ENCODE data around the gene FBLIM1. TPM values are rescaled to one million over a fixed set of nuclear protein-coding genes. Genes with fewer than 3 reads are reported as not detected.

FBLIM1 gene
- total and polyA plus RNA-seq, 9 donors, result 39.0 to 160 (median 67.6) TPM

- peaks cover 5% of the 10 kb centered on the region for H3K4me1 ChIP-seq (ENCODE audit: insufficient read depth)
- H3K4me3 ChIP-seq, result no peak overlapping the region
- intact Hi-C loops (cut with DNase I), result loop anchor here in 3 of 4 donors (10.0 kb wide), 2 partner anchors 138 to 408 kb away; no protein-coding TSS in a partner anchor
- 78 to 86% (median 85%) methylated on average over 11 of the region's 11 CpGs for WGBS, 3 donors
- no peaks in the 10 kb centered on the region for H3K27me3 ChIP-seq
- no peaks in the 10 kb centered on the region for H3K36me3 ChIP-seq
- no peak for TF ChIP-seq POLR2A (IDR thresholded peaks at IDR 0.05)
- H3K9me3 ChIP-seq, result no peaks in the 10 kb centered on the region
- DNase-seq, result no peak
- no peak overlapping the region for H3K27ac ChIP-seq
Observed at GRCh38 chr1:15733218-15733725, 25.3 kb upstream of the FBLIM1 start.

DNA sequence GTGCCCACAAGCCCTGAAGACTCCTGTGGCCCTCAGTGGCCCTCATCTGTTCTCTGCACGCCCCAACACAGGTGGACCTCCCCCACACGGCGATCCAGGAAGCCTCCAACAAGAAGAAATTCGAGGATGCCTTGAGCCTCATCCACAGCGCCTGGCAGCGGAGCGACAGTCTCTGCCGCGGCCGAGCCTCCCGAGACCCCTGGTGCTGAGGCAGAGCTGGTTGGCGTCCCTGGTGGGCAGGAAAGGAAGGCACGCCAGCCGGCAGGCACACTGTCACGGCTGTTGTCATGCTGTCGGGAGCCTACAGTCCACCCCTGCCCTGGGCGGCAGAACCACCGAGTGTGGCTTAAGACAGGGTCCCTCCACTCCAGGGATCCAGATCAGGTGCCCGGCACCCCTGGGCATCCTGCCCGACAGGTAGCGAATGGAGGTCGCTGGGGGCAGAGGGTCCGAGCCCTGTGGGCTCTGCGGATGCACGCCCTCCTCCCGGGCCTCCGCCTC, 24.8 kb upstream of the FBLIM1 start:
- Histone ChIP-seq H3K4me3 (no peak overlapping the region), H3K4me1 (ENCODE audit: insufficient read depth) (peaks cover 5% of the 10 kb centered on the region), H3K9me3 (no peaks in the 10 kb centered on the region), H3K27me3 (no peaks in the 10 kb centered on the region), H3K36me3 (no peaks in the 10 kb centered on the region), H3K27ac (no peak overlapping the region)
- no peak for TF ChIP-seq POLR2A (IDR thresholded peaks at IDR 0.05)
- WGBS, 3 donors, result 87 to 89% (median 89%) methylated on average over 27 of the region's 27 CpGs
- no peak for DNase-seq
- intact Hi-C loops (cut with DNase I), result loop anchor here in 3 of 4 donors (10.0 kb wide), 2 partner anchors 139 to 409 kb away; no protein-coding TSS in a partner anchor

- TF ChIP-seq, protein P1, sequence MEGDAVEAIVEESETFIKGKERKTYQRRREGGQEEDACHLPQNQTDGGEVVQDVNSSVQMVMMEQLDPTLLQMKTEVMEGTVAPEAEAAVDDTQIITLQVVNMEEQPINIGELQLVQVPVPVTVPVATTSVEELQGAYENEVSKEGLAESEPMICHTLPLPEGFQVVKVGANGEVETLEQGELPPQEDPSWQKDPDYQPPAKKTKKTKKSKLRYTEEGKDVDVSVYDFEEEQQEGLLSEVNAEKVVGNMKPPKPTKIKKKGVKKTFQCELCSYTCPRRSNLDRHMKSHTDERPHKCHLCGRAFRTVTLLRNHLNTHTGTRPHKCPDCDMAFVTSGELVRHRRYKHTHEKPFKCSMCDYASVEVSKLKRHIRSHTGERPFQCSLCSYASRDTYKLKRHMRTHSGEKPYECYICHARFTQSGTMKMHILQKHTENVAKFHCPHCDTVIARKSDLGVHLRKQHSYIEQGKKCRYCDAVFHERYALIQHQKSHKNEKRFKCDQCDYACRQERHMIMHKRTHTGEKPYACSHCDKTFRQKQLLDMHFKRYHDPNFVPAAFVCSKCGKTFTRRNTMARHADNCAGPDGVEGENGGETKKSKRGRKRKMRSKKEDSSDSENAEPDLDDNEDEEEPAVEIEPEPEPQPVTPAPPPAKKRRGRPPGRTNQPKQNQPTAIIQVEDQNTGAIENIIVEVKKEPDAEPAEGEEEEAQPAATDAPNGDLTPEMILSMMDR (IDR thresholded peaks at IDR 0.05), result no peak
- TF ChIP-seq EP300 (IDR thresholded peaks at IDR 0.05) (no peak), POLR2A (IDR thresholded peaks at IDR 0.05) (no peak)
- no peaks in the 10 kb centered on the region for H3K36me3 ChIP-seq
- no peaks in the 10 kb centered on the region for H3K9me3 ChIP-seq
- H3K4me3 ChIP-seq, result no peak overlapping the region
- no peak for DNase-seq
- H3K27ac ChIP-seq, result no peak overlapping the region
- peaks cover 5% of the 10 kb centered on the region for H3K4me1 ChIP-seq (ENCODE audit: insufficient read depth)
- WGBS, 3 donors, result 67 to 78% (median 77%) methylated on average over 11 to 13 of the region's 13 CpGs
- intact Hi-C loops (cut with DNase I), result loop anchor here in 3 of 4 donors (10.0 kb wide), 2 partner anchors 139 to 409 kb away; no protein-coding TSS in a partner anchor
- no peaks in the 10 kb centered on the region for H3K27me3 ChIP-seq
Observed at GRCh38 chr1:15734296-15734695, 24.3 kb upstream of the FBLIM1 start.

DNA sequence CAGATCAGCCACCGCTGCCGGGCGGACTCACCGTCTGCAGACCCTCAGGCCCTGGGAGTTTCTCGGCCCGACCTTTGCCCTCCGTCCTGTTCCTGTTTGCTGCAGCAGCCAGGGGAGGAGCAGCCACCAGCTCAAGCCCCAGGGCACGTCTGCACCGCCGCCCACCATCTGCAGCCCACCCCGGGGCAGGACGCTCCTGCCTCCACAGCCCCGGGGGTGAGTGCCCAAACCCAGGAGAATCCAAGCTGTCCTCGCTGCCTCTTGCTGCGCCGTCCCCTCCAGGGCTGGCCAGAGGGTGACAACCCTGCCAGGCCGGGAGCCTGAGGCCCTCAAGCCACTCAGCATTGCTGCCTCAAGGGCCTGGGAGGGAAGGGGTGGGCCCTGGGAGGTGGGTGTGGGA, 23.7 kb upstream of the FBLIM1 start:
- H3K36me3 ChIP-seq, result no peaks in the 10 kb centered on the region
- WGBS, 3 donors, result 74 to 90% (median 82%) methylated on average over 15 to 17 of the region's 17 CpGs
- no peaks in the 10 kb centered on the region for H3K9me3 ChIP-seq
- no peak overlapping the region for H3K4me3 ChIP-seq
- intact Hi-C loops (cut with DNase I), result loop anchor here in 3 of 4 donors (10.0 kb wide), 2 partner anchors 140 to 410 kb away; no protein-coding TSS in a partner anchor
- H3K27ac ChIP-seq, result no peak overlapping the region
- H3K27me3 ChIP-seq, result no peaks in the 10 kb centered on the region
- H3K4me1 ChIP-seq (ENCODE audit: insufficient read depth), result peaks cover 5% of the 10 kb centered on the region
- no peak for DNase-seq
- TF ChIP-seq POLR2A (IDR thresholded peaks at IDR 0.05) (no peak), EP300 (IDR thresholded peaks at IDR 0.05) (no peak)
- TF ChIP-seq, protein P1 (IDR thresholded peaks at IDR 0.05), result no peak

- Histone ChIP-seq H3K4me1 (ENCODE audit: insufficient read depth) (peaks cover 5% of the 10 kb centered on the region), H3K27me3 (no peaks in the 10 kb centered on the region), H3K27ac (peak overlapping the region in 1 of 2 donors; percentile 30), H3K4me3 (no peak overlapping the region), H3K36me3 (no peaks in the 10 kb centered on the region), H3K9me3 (no peaks in the 10 kb centered on the region)
- 77 to 87% (median 82%) methylated on average over 12 of the region's 12 CpGs for WGBS, 3 donors
- TF ChIP-seq EP300 (IDR thresholded peaks at IDR 0.05), result no peak
- no peak for TF ChIP-seq POLR2A (IDR thresholded peaks at IDR 0.05)
- DNase-seq, result no peak
- intact Hi-C loops (cut with DNase I), result loop anchor here in 3 of 4 donors (10.0 kb wide), 2 partner anchors 141 to 411 kb away; no protein-coding TSS in a partner anchor
Observed at GRCh38 chr1:15735304-15736037, 23.1 kb upstream of the FBLIM1 start.
